Activated CD4-positive, alpha-beta memory T cell treated with anti-CD3 and anti-CD28 coated beads, Interleukin-2, amount 10 ng/mL, durations not matched to agents 7 days and 5 days (primary cell): ENCODE measurements around the gene AKAP13. TPM values are rescaled to one million over a fixed set of nuclear protein-coding genes. Genes with fewer than 3 reads are reported as not detected.
"Not testable (repeated sequence)": the region's sequence is repeated elsewhere in the genome, so short reads cannot be mapped to it uniquely, and the experiment has no call there.

Experiments
- CTCF ChIA-PET: fragments of 350-600 bp; sonication (Branson Sonifier 250); formaldehyde crosslinking; loops from one replicate; lab custom pipeline; 2021; ENCODE audit warnings: antibody characterized with exemption, inconsistent platforms; lab: Charles Lee
- POLR2A ChIA-PET: fragments of 350-600 bp; sonication (Branson Sonifier 250); formaldehyde crosslinking; loops from one replicate; lab custom pipeline; 2021; ENCODE audit warnings: antibody characterized with exemption; lab: Charles Lee
- DNase-seq: peaks from one replicate; pipeline ENCODE4 v3.0.0-alpha.2; 2020
- H3K27ac Mint-ChIP-seq: one replicate; pipeline ENCODE4 v1.8.0; 2021; ENCODE audit warnings: mild to moderate bottlenecking, mixed read lengths
- H3K27me3 Mint-ChIP-seq: one replicate; pipeline ENCODE4 v1.8.0; 2021; ENCODE audit warnings: mixed read lengths
- H3K36me3 Mint-ChIP-seq: one replicate; pipeline ENCODE4 v1.8.0; 2021; ENCODE audit warnings: low read depth, mixed read lengths
- H3K4me1 Mint-ChIP-seq: one replicate; pipeline ENCODE4 v1.8.0; 2021; ENCODE audit warnings: mixed read lengths
- H3K4me3 Mint-ChIP-seq: one replicate; pipeline ENCODE4 v1.8.0; 2021; ENCODE audit warnings: mild to moderate bottlenecking, mixed read lengths
- H3K9me3 Mint-ChIP-seq: one replicate; pipeline ENCODE4 v1.8.0; 2021; ENCODE audit warnings: mixed read lengths
- total RNA-seq, 2 experiments: library from RNA; stranded (reverse); gene quantifications; one replicate each; pipeline ENCODE4 v1.2.3, GENCODE V29; 2021

AKAP13 gene
- total RNA-seq, 2 experiments from 2014 or later = 153 to 170 TPM

DNA sequence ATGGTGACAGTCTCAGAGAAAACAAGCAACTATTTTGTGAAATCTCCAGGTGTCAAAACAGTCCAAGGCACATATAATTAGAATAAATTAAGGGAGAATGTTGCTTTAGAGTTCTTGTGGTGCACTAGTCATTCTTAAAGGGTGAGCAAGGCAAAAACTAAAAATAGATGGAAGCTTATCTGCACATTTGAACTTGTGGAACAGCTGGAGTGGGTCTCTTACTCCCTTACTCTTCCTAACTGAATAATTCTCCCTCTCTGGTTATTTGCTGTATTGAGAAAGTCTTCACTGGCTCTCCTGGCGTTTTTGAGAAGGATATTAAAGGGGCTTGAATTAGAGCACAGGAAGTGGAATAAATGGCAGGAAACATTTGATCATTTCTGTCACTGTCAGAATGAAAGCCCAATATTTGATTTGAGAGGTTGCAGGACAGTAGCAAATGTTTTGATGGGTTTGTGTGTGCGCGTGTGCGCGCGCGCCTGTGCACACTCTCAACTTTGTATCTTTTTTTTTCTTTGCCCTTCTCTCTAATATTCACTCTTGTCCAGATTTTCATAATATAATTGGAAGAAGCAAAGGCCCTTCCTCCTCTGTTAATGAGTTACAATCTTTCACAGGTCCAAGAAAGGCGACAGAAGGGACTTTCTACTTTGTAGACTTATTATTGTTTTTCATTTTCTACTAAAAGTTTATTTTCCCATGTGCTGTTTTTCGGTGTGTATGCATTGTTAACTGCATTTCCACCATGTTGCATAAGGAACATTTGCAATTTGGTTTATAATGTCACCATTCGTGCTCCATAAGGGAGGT lies 40.9 kb downstream of the AKAP13 start:
- Mint-ChIP-seq H3K4me1 (peaks cover 48% of the 10 kb centered on the region), H3K27ac (no peak overlapping the region), H3K36me3 (peaks cover 17% of the 10 kb centered on the region), H3K4me3 (no peak overlapping the region), H3K27me3 (no peaks in the 10 kb centered on the region), H3K9me3 (no peaks in the 10 kb centered on the region)
- no peak for DNase-seq
- POLR2A ChIA-PET = no interaction called here
- CTCF ChIA-PET = interaction anchor here (0.6 kb wide), 1 partner anchor 129 kb away, joined by 3 read pairs; no protein-coding TSS in a partner anchor

DNA sequence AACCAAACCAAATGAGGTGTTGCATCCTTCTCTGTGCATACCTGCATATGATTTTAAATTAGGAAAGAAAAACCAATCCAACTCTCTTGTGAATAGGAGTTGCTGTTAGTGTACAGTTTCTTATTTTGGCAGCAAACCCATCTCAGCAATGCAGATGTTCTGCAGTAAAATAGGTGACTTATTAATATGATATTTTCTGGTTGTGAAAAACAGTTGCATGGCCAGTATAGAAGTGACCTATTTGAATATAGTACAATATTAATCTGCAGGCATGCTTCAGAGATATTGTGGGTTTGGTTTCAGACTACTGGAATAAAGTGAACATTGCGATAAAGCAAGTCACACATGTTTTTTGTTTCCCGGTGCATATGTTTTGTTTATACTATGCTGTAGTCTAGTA lies 42.2 kb downstream of the AKAP13 start:
- Mint-ChIP-seq H3K9me3 (no peaks in the 10 kb centered on the region), H3K36me3 (peaks cover 14% of the 10 kb centered on the region), H3K4me3 (no peak overlapping the region), H3K27ac (no peak overlapping the region), H3K27me3 (no peaks in the 10 kb centered on the region), H3K4me1 (peaks cover 45% of the 10 kb centered on the region)
- ChIA-PET CTCF (no interaction called here), POLR2A (no interaction called here)
- DNase-seq = no peak

DNA sequence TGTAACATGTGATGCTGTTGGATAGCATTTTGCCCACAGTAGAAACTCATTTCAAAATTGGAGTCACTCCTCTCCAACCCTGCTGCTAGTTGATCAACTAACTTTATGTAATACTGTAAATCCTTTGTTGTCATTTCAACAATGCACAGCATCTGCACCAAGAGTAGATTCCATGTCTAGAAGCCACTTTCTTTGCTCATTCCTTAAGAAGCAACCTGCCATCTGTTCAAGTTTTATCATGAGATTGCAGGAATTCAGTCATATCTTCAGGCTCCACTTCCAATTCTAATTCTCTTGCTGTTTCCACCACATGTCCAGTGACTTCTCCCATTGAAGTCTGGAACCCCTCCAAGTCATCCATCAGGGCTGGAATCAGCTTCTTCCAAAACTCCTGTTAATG lies 42.9 kb downstream of the AKAP13 start:
- DNase-seq = no peak
- Mint-ChIP-seq H3K9me3 (no peaks in the 10 kb centered on the region), H3K36me3 (peaks cover 14% of the 10 kb centered on the region), H3K4me1 (peaks cover 45% of the 10 kb centered on the region), H3K4me3 (no peak overlapping the region), H3K27ac (no peak overlapping the region), H3K27me3 (no peaks in the 10 kb centered on the region)
- ChIA-PET POLR2A (interaction anchor here (1.4 kb wide), 1 partner anchor 92 kb away, joined by 3 read pairs; no protein-coding TSS in a partner anchor), CTCF (interaction anchor here (1.3 kb wide), 1 partner anchor 11 kb away, joined by 3 read pairs; no protein-coding TSS in a partner anchor)

DNA sequence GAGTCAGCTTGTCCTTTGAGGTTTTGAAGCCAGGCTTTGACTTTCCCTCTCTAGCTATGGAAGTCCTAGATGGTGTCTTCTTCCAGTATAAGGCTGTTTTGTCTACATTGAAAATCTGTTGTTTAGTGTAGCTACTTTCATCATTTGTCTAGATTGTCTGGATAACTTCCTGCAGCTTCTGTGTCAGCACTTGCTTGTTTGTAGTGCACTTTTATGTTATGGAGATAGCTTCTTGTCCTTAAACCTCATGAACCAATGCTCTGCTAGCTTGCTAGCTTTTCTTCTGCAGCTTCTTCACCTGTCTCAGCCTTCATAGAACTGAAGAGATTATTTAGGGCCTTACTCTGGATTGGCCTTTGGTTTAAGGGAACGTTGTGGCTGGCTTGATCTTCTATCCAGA lies 43.8 kb downstream of the AKAP13 start:
- H3K27me3 Mint-ChIP-seq = no peaks in the 10 kb centered on the region
- peaks cover 41% of the 10 kb centered on the region for H3K4me1 Mint-ChIP-seq
- no peak overlapping the region for H3K27ac Mint-ChIP-seq
- no peak overlapping the region for H3K4me3 Mint-ChIP-seq
- H3K9me3 Mint-ChIP-seq = no peaks in the 10 kb centered on the region
- CTCF ChIA-PET = interaction anchor here (0.7 to 1.3 kb wide), 3 partner anchors 12 to 134 kb away, joined by 3 read pairs; no protein-coding TSS in a partner anchor
- POLR2A ChIA-PET = interaction anchor here (0.6 to 1.4 kb wide), 2 partner anchors 93 to 123 kb away, joined by 3 to 5 read pairs; no protein-coding TSS in a partner anchor
- peaks cover 17% of the 10 kb centered on the region for H3K36me3 Mint-ChIP-seq
- no peak for DNase-seq

GRCh38 chr15:85426481-85426880 lies 46.1 kb downstream of the AKAP13 start:
- CTCF ChIA-PET = no interaction called here
- POLR2A ChIA-PET = no interaction called here
- Mint-ChIP-seq H3K9me3 (no peaks in the 10 kb centered on the region), H3K27me3 (no peaks in the 10 kb centered on the region), H3K4me3 (no peak overlapping the region), H3K27ac (no peak overlapping the region), H3K4me1 (peaks cover 35% of the 10 kb centered on the region), H3K36me3 (peaks cover 12% of the 10 kb centered on the region)
- DNase-seq = no peak

GRCh38 chr15:85427286-85428028 lies 47.1 kb downstream of the AKAP13 start:
- Mint-ChIP-seq H3K4me1 (peaks cover 27% of the 10 kb centered on the region), H3K27me3 (no peaks in the 10 kb centered on the region), H3K36me3 (peaks cover 10% of the 10 kb centered on the region), H3K27ac (no peak overlapping the region), H3K4me3 (no peak overlapping the region), H3K9me3 (no peaks in the 10 kb centered on the region)
- DNase-seq = no peak
- POLR2A ChIA-PET = no interaction called here
- CTCF ChIA-PET = interaction anchor here (1.7 kb wide), 1 partner anchor 12 kb away, joined by 4 read pairs; no protein-coding TSS in a partner anchor

DNA sequence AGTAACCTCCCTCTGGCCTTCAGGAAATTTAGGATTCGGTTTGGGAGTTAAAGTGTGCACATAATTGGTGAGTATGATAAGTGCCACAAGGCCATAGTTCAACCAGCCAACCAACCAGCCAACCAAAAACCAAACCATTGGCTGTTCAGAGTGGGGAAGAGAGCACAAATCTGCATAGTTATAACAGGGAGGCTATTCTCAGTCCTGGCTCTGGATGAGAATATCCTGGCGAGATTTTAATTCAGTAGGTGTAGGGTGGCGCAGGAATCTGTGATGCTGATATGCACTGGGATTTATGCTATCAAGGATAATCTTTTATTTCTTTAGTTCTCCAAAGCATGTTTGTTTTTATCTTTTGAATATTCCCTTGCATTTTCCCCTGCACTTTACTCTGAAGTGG lies 49.1 kb downstream of the AKAP13 start:
- ChIA-PET CTCF (no interaction called here), POLR2A (no interaction called here)
- peaks cover 3% of the 10 kb centered on the region for H3K9me3 Mint-ChIP-seq
- H3K27me3 Mint-ChIP-seq = no peaks in the 10 kb centered on the region
- H3K4me1 Mint-ChIP-seq = peaks cover 17% of the 10 kb centered on the region
- no peak for DNase-seq
- H3K36me3 Mint-ChIP-seq = peaks cover 14% of the 10 kb centered on the region
- no peak overlapping the region for H3K4me3 Mint-ChIP-seq
- no peak overlapping the region for H3K27ac Mint-ChIP-seq

DNA sequence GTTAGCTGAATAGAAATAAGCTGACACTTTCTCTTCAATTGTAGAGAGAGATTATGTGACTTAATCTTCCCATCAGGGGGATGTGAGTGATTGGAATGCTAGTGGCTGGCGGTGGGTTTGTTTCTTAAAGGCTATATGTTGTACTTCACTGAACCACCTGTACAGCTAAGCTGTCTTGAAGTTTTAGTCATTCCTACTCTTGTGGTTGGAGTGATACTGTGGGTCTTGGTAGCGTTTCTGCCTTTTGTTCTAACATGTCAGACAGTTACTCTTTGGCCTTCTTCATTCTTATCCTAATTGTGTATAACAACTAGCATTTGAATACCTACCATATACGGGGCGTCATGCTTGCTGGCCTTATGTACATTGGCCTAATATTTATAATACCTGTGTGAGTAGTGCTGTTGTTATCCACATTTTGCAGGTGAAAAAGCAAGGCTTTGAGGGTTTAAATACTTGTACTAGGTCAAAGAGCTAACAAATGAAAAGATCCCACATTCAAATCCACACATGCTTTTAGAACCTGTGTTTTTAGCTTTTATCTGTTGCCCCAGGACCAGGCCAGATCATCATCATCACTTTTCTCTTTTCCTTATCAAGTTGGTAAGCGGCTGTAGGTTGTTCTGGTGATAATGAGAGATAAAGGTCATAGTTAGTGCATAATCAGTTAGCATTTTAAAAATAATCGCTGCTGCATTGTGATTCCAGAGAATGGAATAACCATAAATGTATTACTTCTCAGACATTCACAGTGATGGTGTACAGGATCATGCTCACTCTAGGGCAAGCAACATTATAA lies 50.2 kb downstream of the AKAP13 start:
- Mint-ChIP-seq H3K4me3 (no peak overlapping the region), H3K4me1 (peaks cover 15% of the 10 kb centered on the region), H3K9me3 (peaks cover 3% of the 10 kb centered on the region), H3K27ac (no peak overlapping the region), H3K27me3 (no peaks in the 10 kb centered on the region), H3K36me3 (peaks cover 14% of the 10 kb centered on the region)
- CTCF ChIA-PET = interaction anchor here (1.2 to 1.9 kb wide), 4 partner anchors 12 to 134 kb away, joined by 4 to 6 read pairs (median 6); no protein-coding TSS in a partner anchor
- POLR2A ChIA-PET = no interaction called here
- no peak for DNase-seq

DNA sequence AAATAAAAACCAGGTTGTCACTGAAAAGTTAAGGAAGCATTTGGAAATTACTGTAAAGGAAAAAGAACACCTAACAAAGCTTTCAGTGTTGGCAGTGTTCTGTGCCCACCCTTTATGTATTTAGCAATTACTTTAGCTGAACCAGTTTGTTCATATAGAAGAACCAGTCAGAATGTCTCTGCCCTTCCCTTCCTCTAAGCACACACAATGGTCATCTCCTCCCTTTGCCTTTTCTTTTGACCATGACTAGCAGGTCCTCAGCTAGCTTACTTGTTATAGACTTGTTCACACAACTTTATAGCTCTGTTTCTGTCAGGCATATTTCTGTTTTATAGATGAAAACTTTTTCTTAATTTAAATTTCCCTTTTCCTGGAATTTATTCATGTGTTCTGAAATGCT lies 59.6 kb downstream of the AKAP13 start:
- POLR2A ChIA-PET = no interaction called here
- Mint-ChIP-seq H3K27ac (no peak overlapping the region), H3K9me3 (no peaks in the 10 kb centered on the region), H3K4me3 (no peak overlapping the region), H3K4me1 (peaks cover 33% of the 10 kb centered on the region), H3K27me3 (peaks cover 1% of the 10 kb centered on the region), H3K36me3 (no peaks in the 10 kb centered on the region)
- no peak for DNase-seq
- CTCF ChIA-PET = interaction anchor here (0.8 to 1.2 kb wide), 2 partner anchors 27 to 124 kb away, joined by 3 to 5 read pairs; no protein-coding TSS in a partner anchor

DNA sequence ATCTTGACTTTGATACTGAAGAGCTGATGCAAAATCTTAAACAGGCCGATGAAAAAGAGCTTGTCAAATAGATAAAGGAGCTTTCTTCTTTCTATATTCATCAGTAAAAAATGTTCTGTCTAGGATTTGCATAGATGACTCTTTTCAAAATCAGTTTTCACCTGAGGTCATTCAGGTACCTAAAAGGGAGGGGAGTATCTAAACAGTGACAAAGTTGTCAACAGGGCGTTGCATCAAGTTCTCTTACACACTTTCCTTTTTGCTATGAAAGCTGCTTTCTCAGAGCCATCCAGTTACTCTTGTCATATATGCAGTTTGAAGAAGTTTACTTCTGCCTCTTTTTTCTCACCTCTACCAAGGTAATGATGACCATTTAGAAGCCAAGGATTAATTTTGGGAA lies 60.0 kb downstream of the AKAP13 start:
- no peak overlapping the region for H3K27ac Mint-ChIP-seq
- peaks cover 33% of the 10 kb centered on the region for H3K4me1 Mint-ChIP-seq
- no peaks in the 10 kb centered on the region for H3K9me3 Mint-ChIP-seq
- CTCF ChIA-PET = interaction anchor here (0.8 to 1.2 kb wide), 2 partner anchors 27 to 124 kb away, joined by 3 to 5 read pairs; no protein-coding TSS in a partner anchor
- no peak overlapping the region for H3K4me3 Mint-ChIP-seq
- H3K36me3 Mint-ChIP-seq = no peaks in the 10 kb centered on the region
- peaks cover 1% of the 10 kb centered on the region for H3K27me3 Mint-ChIP-seq
- DNase-seq = no peak
- POLR2A ChIA-PET = no interaction called here

DNA sequence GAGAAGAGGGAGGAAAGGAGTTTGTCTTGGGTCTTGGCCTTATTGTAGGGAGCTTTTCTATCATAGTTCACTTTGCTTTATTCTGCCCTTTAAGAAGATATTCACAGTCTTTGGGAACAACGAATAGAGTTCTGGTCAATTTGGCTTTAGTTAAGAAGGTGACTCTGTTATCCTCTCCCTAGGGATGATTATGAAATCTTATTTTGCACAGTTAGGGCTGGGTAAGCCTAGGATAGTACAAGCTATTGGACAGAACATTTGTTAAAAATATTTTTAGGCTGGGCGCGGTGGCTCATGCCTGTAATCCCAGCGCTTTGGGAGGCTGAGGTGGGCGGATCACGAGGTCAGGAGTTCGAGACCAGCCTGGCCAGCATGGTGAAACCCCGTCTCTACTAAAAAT lies 61.5 kb downstream of the AKAP13 start:
- H3K36me3 Mint-ChIP-seq, POLR2A ChIA-PET, H3K4me3 Mint-ChIP-seq, DNase-seq, CTCF ChIA-PET, H3K9me3 Mint-ChIP-seq, H3K27me3 Mint-ChIP-seq, H3K27ac Mint-ChIP-seq: not testable (repeated sequence)
- H3K4me1 Mint-ChIP-seq = peaks cover 36% of the 10 kb centered on the region

- no peak for DNase-seq
- peaks cover 7% of the 10 kb centered on the region for H3K9me3 Mint-ChIP-seq
- H3K27ac Mint-ChIP-seq = no peak overlapping the region
- no peak overlapping the region for H3K4me3 Mint-ChIP-seq
- H3K36me3 Mint-ChIP-seq = peaks cover 6% of the 10 kb centered on the region
- peaks cover 1% of the 10 kb centered on the region for H3K27me3 Mint-ChIP-seq
- ChIA-PET CTCF (interaction anchor here (0.6 to 1.4 kb wide), 2 partner anchors 12 to 245 kb away, joined by 3 to 4 read pairs; no protein-coding TSS in a partner anchor), POLR2A (interaction anchor here (0.7 to 1.3 kb wide), 2 partner anchors 112 to 154 kb away, joined by 3 read pairs; no protein-coding TSS in a partner anchor)
- H3K4me1 Mint-ChIP-seq = peaks cover 36% of the 10 kb centered on the region
Observed at GRCh38 chr15:85443046-85443445, 62.6 kb downstream of the AKAP13 start.
